Small intestine (tissue), 7 donors: ENCODE data around the gene NDNF. TPM values are rescaled to one million over a fixed set of nuclear protein-coding genes. Genes with fewer than 3 reads are reported as not detected.
A peak's percentile ranks its signal among the peaks of the same experiment; 100 is the strongest.

Source experiments
- DNase-seq, 2 donors: peaks; one replicate each; pipeline versions ENCODE4 v3.0.0 to v3.0.0-alpha.2; 2013
- FAIRE-seq: peaks from 2 replicates; lab custom pipeline; 2012; peaks lifted over from hg19 to GRCh38; lab: Jason Lieb, UNC
- H3K27ac ChIP-seq, 3 donors: one replicate each; pipeline ENCODE4 v1.5.1; 2013; ENCODE audit warnings: low read length in 2 of 3, mild to moderate bottlenecking in 2 of 3, control low read depth in 1 of 3, inconsistent platforms in 1 of 3, low read depth in 1 of 3, moderate library complexity in 1 of 3
- H3K27me3 ChIP-seq, 3 donors: one replicate each; pipeline ENCODE4 v1.6.1; 2013; ENCODE audit warnings: low read length in 3 of 3, inconsistent platforms in 1 of 3; ENCODE audit not compliant: control insufficient read depth in 3 of 3, insufficient read depth in 3 of 3
- H3K36me3 ChIP-seq, 3 donors: one replicate each; pipeline ENCODE4 v1.6.1; 2013; ENCODE audit warnings: low read length in 3 of 3, inconsistent platforms in 1 of 3, low read depth in 1 of 3, mild to moderate bottlenecking in 1 of 3, moderate library complexity in 1 of 3; ENCODE audit not compliant: control insufficient read depth in 3 of 3, insufficient read depth in 2 of 3
- H3K4me1 ChIP-seq, 3 donors: one replicate each; pipeline ENCODE4 v1.6.1; 2013; ENCODE audit warnings: low read length in 2 of 3, inconsistent platforms in 1 of 3, low read depth in 1 of 3, mild to moderate bottlenecking in 1 of 3, moderate library complexity in 1 of 3; ENCODE audit not compliant: control insufficient read depth in 3 of 3, insufficient read depth in 2 of 3
- H3K4me3 ChIP-seq, 3 donors: one replicate each; pipeline ENCODE4 v1.5.1; 2013; ENCODE audit warnings: low read length in 3 of 3, control low read depth in 1 of 3, inconsistent platforms in 1 of 3, low read depth in 1 of 3, mild to moderate bottlenecking in 1 of 3, moderate library complexity in 1 of 3
- H3K9me3 ChIP-seq, 2 donors: one replicate each; pipeline ENCODE4 v1.6.1; 2013; ENCODE audit warnings: low read depth in 1 of 2, low read length in 1 of 2; ENCODE audit not compliant: control insufficient read depth in 2 of 2, insufficient read depth in 1 of 2
- WGBS, 3 donors: extraction: QIAGEN DNeasy Blood & Tissue Kit; methylation state at CpG; one replicate each; pipeline ENCODE4 v1.1.7; 2013; 5-methylcytosine and 5-hydroxymethylcytosine counted together
- polyA plus RNA-seq, 4 donors: library from polyadenylated mRNA; stranded (reverse) in 3 of 4; unstranded in 1 of 4; fragments of 200-250 nt in 3 of 4; fragments of 120-200 nt in 1 of 4; gene quantifications; one replicate each; pipeline versions ENCODE4 v1.2.1 to v1.2.3, GENCODE V29; 2013
- donor health status: healthy with polysubstance abuse.
- donor health status: control.
- donor health status: control.
- donor health status: Bipolar disorder and iron deficiency.
- donor health status: healthy.

NDNF gene
- polyA plus RNA-seq, 4 donors = 0.54 to 34.3 (median 2.0) TPM; not detected in 1

GRCh38 chr4:121079376-121079775, 7.0 kb upstream of the NDNF start:
- Histone ChIP-seq H3K27ac (no peak overlapping the region), H3K4me3 (no peak overlapping the region), H3K27me3 (peaks cover 0 to 2% (median 0%) of the 10 kb centered on the region in 3 donors), H3K4me1 (peaks cover 0 to 6% (median 0%) of the 10 kb centered on the region in 3 donors), H3K9me3 (no peaks in the 10 kb centered on the region), H3K36me3 (no peaks in the 10 kb centered on the region)
- no peak for FAIRE-seq
- 59 to 88% (median 67%) methylated on average over 1 of the region's 1 CpG for WGBS, 3 donors
- DNase-seq = no peak

GRCh38 chr4:121077496-121077895, 5.2 kb upstream of the NDNF start:
- FAIRE-seq = no peak
- Histone ChIP-seq H3K36me3 (no peaks in the 10 kb centered on the region), H3K4me3 (no peak overlapping the region), H3K9me3 (no peaks in the 10 kb centered on the region), H3K27ac (no peak overlapping the region), H3K4me1 (peaks cover 0 to 17% (median 0%) of the 10 kb centered on the region in 3 donors), H3K27me3 (peaks cover 0 to 4% (median 0%) of the 10 kb centered on the region in 3 donors)
- 63 to 78% (median 72%) methylated on average over 5 of the region's 5 CpGs for WGBS, 3 donors
- peak in 1 of 2 donors; percentile 34 for DNase-seq

DNA sequence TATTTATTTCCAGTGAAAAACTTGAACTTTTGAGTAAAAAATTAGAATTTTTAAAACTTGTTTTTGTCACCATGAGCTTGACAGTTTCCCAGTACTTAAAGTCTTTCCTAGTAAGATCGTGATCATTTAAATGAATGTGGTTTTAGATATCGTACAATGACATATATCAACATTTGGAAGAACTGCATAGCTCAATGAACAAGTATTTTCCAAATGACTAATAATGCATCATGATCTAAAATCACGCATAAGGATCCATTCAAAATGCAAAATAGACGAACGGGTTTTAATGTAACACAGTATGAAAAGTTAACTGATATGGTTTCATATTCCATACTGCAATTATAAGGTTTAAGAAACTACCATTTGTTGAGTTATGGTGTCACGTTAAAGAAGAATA, 4.1 kb upstream of the NDNF start:
- WGBS, 3 donors = 70 to 74% (median 71%) methylated on average over 6 of the region's 6 CpGs
- DNase-seq (no peak), FAIRE-seq (no peak)
- H3K27me3 ChIP-seq = peaks cover 0 to 5% (median 1%) of the 10 kb centered on the region in 3 donors
- peaks cover 0 to 17% (median 2%) of the 10 kb centered on the region in 3 donors for H3K4me1 ChIP-seq
- H3K9me3 ChIP-seq = no peaks in the 10 kb centered on the region
- H3K27ac ChIP-seq = no peak overlapping the region
- H3K36me3 ChIP-seq = no peaks in the 10 kb centered on the region
- H3K4me3 ChIP-seq = no peak overlapping the region

GRCh38 chr4:121073672-121074381, 1.5 kb upstream of the NDNF start:
- Histone ChIP-seq H3K27ac (peak overlapping the region in 1 of 3 donors; percentile 68), H3K36me3 (no peaks in the 10 kb centered on the region), H3K4me1 (peaks cover 0 to 17% (median 2%) of the 10 kb centered on the region in 3 donors), H3K4me3 (no peak overlapping the region), H3K27me3 (peaks cover 0 to 13% (median 4%) of the 10 kb centered on the region in 3 donors), H3K9me3 (no peaks in the 10 kb centered on the region)
- peak; percentile 13 to 87 for DNase-seq
- FAIRE-seq = no peak
- 19 to 51% (median 43%) methylated on average over 5 of the region's 5 CpGs for WGBS, 3 donors

- H3K4me1 ChIP-seq = peaks cover 0 to 17% (median 2%) of the 10 kb centered on the region in 3 donors
- no peaks in the 10 kb centered on the region for H3K36me3 ChIP-seq
- DNase-seq = no peak
- FAIRE-seq = no peak
- no peaks in the 10 kb centered on the region for H3K9me3 ChIP-seq
- peaks cover 0 to 15% (median 4%) of the 10 kb centered on the region in 3 donors for H3K27me3 ChIP-seq
- peak overlapping the region in 1 of 3 donors; percentile 68 for H3K27ac ChIP-seq
- 7 to 22% (median 8%) methylated on average over 11 to 12 of the region's 12 CpGs for WGBS, 3 donors
- peak overlapping the region in 2 of 3 donors; percentile 57 to 59 for H3K4me3 ChIP-seq
These were observed 685 bp upstream of the NDNF start for GRCh38 chr4:121073004-121073435.

GRCh38 chr4:121071640-121072223, 603 bp downstream of the NDNF start:
- Histone ChIP-seq H3K9me3 (no peaks in the 10 kb centered on the region), H3K4me3 (peak overlapping the region; percentile 24 to 59 (median 57)), H3K4me1 (peaks cover 0 to 15% (median 2%) of the 10 kb centered on the region in 3 donors), H3K27ac (peak overlapping the region in 1 of 3 donors; percentile 46), H3K36me3 (no peaks in the 10 kb centered on the region), H3K27me3 (peaks cover 0 to 15% (median 4%) of the 10 kb centered on the region in 3 donors)
- WGBS, 3 donors = 1 to 5% (median 3%) methylated on average over 34 of the region's 34 CpGs
- no peak for FAIRE-seq
- no peak for DNase-seq

- peak overlapping the region in 1 of 3 donors; percentile 46 for H3K27ac ChIP-seq
- FAIRE-seq = no peak
- DNase-seq = peak in 1 of 2 donors; percentile 74
- H3K27me3 ChIP-seq = peaks cover 0 to 15% (median 4%) of the 10 kb centered on the region in 3 donors
- WGBS, 3 donors = 3 to 7% (median 3%) methylated on average over 62 to 64 of the region's 64 CpGs
- peaks cover 0 to 15% (median 2%) of the 10 kb centered on the region in 3 donors for H3K4me1 ChIP-seq
- no peaks in the 10 kb centered on the region for H3K36me3 ChIP-seq
- H3K4me3 ChIP-seq = peak overlapping the region; percentile 24 to 57 (median 28)
- H3K9me3 ChIP-seq = no peaks in the 10 kb centered on the region
These were observed 1.4 kb downstream of the NDNF start for GRCh38 chr4:121070696-121071639.
